ENCODE results near the gene CYB5R4. TPM values are rescaled to one million over a fixed set of nuclear protein-coding genes. Genes with fewer than 3 reads are reported as not detected.
A peak's percentile ranks its signal among the peaks of the same experiment; 100 is the strongest.
"Not testable (repeated sequence)": the region's sequence is repeated elsewhere in the genome, so short reads cannot be mapped to it uniquely, and the experiment has no call there.

The CYB5R4 gene
- total and polyA plus RNA-seq, 2 experiments from 2014 or later, result 4.1 to 17.5 TPM

GRCh38 chr6:83905648-83906047 lies 46.2 kb downstream of the CYB5R4 start:
- WGBS, 2 experiments (ENCODE audit: low coverage in 1 of 2, low lambda C conversion rate in 2 of 2, missing lambda C conversion rate in 2 of 2), result 96 to 100% methylated on average over 4 of the region's 4 CpGs
- H4K20me1 ChIP-seq (ENCODE audit: insufficient read depth), result peaks cover 3% of the 10 kb centered on the region; the same call in 1 of the 2 replicates
- no peak for DNase-seq

GRCh38 chr6:83907623-83908390 lies 48.3 kb downstream of the CYB5R4 start:
- H4K20me1 ChIP-seq (ENCODE audit: insufficient read depth); H3K27ac ChIP-seq; H3K36me3 ChIP-seq (ENCODE audit: low read depth); H3K27me3 ChIP-seq (replicated peaks; ENCODE audit: insufficient read depth); H3K4me3 ChIP-seq; H3F3A ChIP-seq (ENCODE audit: insufficient read depth); H3K9ac ChIP-seq; H2AFZ ChIP-seq; H3K9me2 ChIP-seq (ENCODE audit: insufficient read depth); H3K9me3 ChIP-seq (ENCODE audit: low read depth); DNase-seq; H3K4me2 ChIP-seq (ENCODE audit: unreplicated experiment); in situ Hi-C loops (cut with MboI): not testable (repeated sequence)
- H3K4me1 ChIP-seq (ENCODE audit: insufficient read depth), result peaks cover 12% of the 10 kb centered on the region; the same call in 1 of the 2 replicates
- peaks cover 56% of the 10 kb centered on the region for H3K79me2 ChIP-seq (ENCODE audit: insufficient read depth)
- 89 to 90% methylated on average over 5 of the region's 5 CpGs for WGBS, 2 experiments (ENCODE audit: low coverage in 1 of 2, low lambda C conversion rate in 2 of 2, missing lambda C conversion rate in 2 of 2)

More at GRCh38 chr6:83905648-83906047, 46.2 kb downstream of the CYB5R4 start:
- H3K9ac ChIP-seq, result no peak overlapping the region
- no peak overlapping the region for H3K27ac ChIP-seq
- H3K4me1 ChIP-seq (ENCODE audit: insufficient read depth), result peaks cover 8% of the 10 kb centered on the region; the same call in 1 of the 2 replicates
- H2AFZ ChIP-seq, result no peak overlapping the region
- TF ChIP-seq EZH2 (IDR thresholded peaks at IDR 0.05; ENCODE audit: insufficient read depth, poor library complexity, severe bottlenecking), result no peak
- in situ Hi-C loops (cut with MboI), result no loop called here
- peaks cover 6% of the 10 kb centered on the region for H3K9me3 ChIP-seq (ENCODE audit: low read depth)
- H3K4me2 ChIP-seq (ENCODE audit: unreplicated experiment), result no peak overlapping the region
- H3K79me2 ChIP-seq (ENCODE audit: insufficient read depth), result peaks cover 72% of the 10 kb centered on the region
- H3K9me2 ChIP-seq (ENCODE audit: insufficient read depth), result no peaks in the 10 kb centered on the region
- no peak overlapping the region for H3K4me3 ChIP-seq
- H3K36me3 ChIP-seq (ENCODE audit: low read depth), result no peaks in the 10 kb centered on the region
- no peaks in the 10 kb centered on the region for H3F3A ChIP-seq (ENCODE audit: insufficient read depth)
- no peaks in the 10 kb centered on the region for H3K27me3 ChIP-seq (replicated peaks; ENCODE audit: insufficient read depth)

GRCh38 chr6:83908813-83909212 lies 49.3 kb downstream of the CYB5R4 start:
- peaks cover 12% of the 10 kb centered on the region; the same call in 1 of the 2 replicates for H3K4me1 ChIP-seq (ENCODE audit: insufficient read depth)
- H3F3A ChIP-seq (ENCODE audit: insufficient read depth), result 0 out of 2 replicates have a peak, but pooled peaks cover 4% of the 10 kb centered on the region
- H3K9me2 ChIP-seq (ENCODE audit: insufficient read depth), result no peaks in the 10 kb centered on the region
- no peaks in the 10 kb centered on the region; the same call in 1 of the 2 replicates for H4K20me1 ChIP-seq (ENCODE audit: insufficient read depth)
- no peak overlapping the region for H3K27ac ChIP-seq
- in situ Hi-C loops (cut with MboI), result no loop called here
- DNase-seq, result peak; percentile 26
- no peak overlapping the region for H3K4me2 ChIP-seq (ENCODE audit: unreplicated experiment)
- no peaks in the 10 kb centered on the region for H3K27me3 ChIP-seq (replicated peaks; ENCODE audit: insufficient read depth)
- H3K79me2 ChIP-seq (ENCODE audit: insufficient read depth), result peaks cover 47% of the 10 kb centered on the region
- 63 to 66% methylated on average over 2 of the region's 2 CpGs for WGBS, 2 experiments (ENCODE audit: low coverage in 1 of 2, low lambda C conversion rate in 2 of 2, missing lambda C conversion rate in 2 of 2)
- H3K36me3 ChIP-seq (ENCODE audit: low read depth), result no peaks in the 10 kb centered on the region
- no peak for TF ChIP-seq EZH2 (IDR thresholded peaks at IDR 0.05; ENCODE audit: insufficient read depth, poor library complexity, severe bottlenecking)
- no peak for TF ChIP-seq EZH2phosphoT487 (IDR thresholded peaks at IDR 0.05; ENCODE audit: insufficient read depth, low read depth)
- no peak overlapping the region for H3K9ac ChIP-seq
- H2AFZ ChIP-seq, result no peak overlapping the region
- H3K9me3 ChIP-seq (ENCODE audit: low read depth), result no peaks in the 10 kb centered on the region
- H3K4me3 ChIP-seq, result no peak overlapping the region

- Histone ChIP-seq H3K4me3 (no peak overlapping the region), H3K27me3 (replicated peaks; ENCODE audit: insufficient read depth) (no peaks in the 10 kb centered on the region), H2AFZ (no peak overlapping the region), H4K20me1 (ENCODE audit: insufficient read depth) (no peaks in the 10 kb centered on the region; the same call in 1 of the 2 replicates), H3K9ac (no peak overlapping the region), H3K4me2 (ENCODE audit: unreplicated experiment) (no peak overlapping the region), H3K79me2 (ENCODE audit: insufficient read depth) (peaks cover 23% of the 10 kb centered on the region), H3K36me3 (ENCODE audit: low read depth) (no peaks in the 10 kb centered on the region), H3K27ac (no peak overlapping the region), H3K9me3 (ENCODE audit: low read depth) (no peaks in the 10 kb centered on the region), H3K4me1 (ENCODE audit: insufficient read depth) (peaks cover 12% of the 10 kb centered on the region; the same call in 1 of the 2 replicates), H3F3A (ENCODE audit: insufficient read depth) (0 out of 2 replicates have a peak, but pooled peaks cover 4% of the 10 kb centered on the region), H3K9me2 (ENCODE audit: insufficient read depth) (no peaks in the 10 kb centered on the region)
- DNase-seq, result peak; percentile 9
- in situ Hi-C loops (cut with MboI), result no loop called here
- TF ChIP-seq EZH2 (IDR thresholded peaks at IDR 0.05; ENCODE audit: insufficient read depth, poor library complexity, severe bottlenecking) (no peak), EZH2phosphoT487 (IDR thresholded peaks at IDR 0.05; ENCODE audit: insufficient read depth, low read depth) (no peak)
Measured at GRCh38 chr6:83911278-83911677, 51.8 kb downstream of the CYB5R4 start.
